ENCODE measurements around the gene PDE11A. TPM values are rescaled to one million over a fixed set of nuclear protein-coding genes. Genes with fewer than 3 reads are reported as not detected.

The PDE11A gene
- total RNA-seq, 1 donor from 2014 or later: not detected

GRCh38 chr2:177638507-177638906 is 434.1 kb downstream of the PDE11A start:
- intact Hi-C loops (cut with micrococcal nuclease): no loop called here

GRCh38 chr2:177636672-177637071 is 435.9 kb downstream of the PDE11A start:
- intact Hi-C loops (cut with micrococcal nuclease): no loop called here

GRCh38 chr2:177635696-177636095 is 436.9 kb downstream of the PDE11A start:
- intact Hi-C loops (cut with micrococcal nuclease): no loop called here

DNA sequence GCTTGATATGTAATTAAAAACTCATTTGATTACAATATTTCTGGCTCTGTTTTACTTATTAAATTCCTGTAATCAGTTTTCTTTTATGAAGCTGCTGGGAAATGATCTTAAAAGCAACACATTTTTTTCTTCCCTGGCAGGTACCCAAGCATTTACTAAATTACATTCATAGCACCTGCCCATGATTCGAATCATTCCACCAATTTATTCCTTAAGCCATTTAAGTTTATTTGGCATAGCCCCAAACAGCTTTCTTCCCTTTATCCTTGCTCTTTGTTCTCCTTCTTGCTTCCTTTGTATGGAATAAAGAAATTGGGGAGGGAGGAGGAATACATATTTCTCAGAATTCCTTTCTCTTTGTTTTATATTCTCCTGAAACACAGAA is 438.7 kb downstream of the PDE11A start:
- intact Hi-C loops (cut with micrococcal nuclease): no loop called here

DNA sequence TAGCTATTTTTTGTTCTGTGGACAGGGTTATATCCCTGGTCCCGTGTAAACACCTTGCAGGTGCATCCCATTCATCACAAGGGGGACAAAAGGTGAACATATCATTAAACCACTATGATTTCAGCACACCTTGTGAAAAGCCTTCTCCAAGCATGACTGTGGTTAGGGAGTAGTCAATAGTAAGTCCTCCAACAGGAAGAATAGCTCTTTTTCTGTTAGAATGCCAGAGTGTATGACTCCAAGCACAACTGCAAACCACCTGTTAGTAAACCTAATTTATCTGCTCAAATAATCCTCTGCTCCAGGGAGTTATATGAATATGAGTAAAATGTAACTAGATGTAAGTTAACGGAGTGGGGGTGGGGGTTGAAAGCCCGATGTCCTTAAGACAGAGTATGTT is 439.5 kb downstream of the PDE11A start:
- intact Hi-C loops (cut with micrococcal nuclease): no loop called here

GRCh38 chr2:177631680-177632079 is 440.9 kb downstream of the PDE11A start:
- intact Hi-C loops (cut with micrococcal nuclease): no loop called here

GRCh38 chr2:177629357-177630024 is 443.1 kb downstream of the PDE11A start:
- intact Hi-C loops (cut with micrococcal nuclease): no loop called here

DNA sequence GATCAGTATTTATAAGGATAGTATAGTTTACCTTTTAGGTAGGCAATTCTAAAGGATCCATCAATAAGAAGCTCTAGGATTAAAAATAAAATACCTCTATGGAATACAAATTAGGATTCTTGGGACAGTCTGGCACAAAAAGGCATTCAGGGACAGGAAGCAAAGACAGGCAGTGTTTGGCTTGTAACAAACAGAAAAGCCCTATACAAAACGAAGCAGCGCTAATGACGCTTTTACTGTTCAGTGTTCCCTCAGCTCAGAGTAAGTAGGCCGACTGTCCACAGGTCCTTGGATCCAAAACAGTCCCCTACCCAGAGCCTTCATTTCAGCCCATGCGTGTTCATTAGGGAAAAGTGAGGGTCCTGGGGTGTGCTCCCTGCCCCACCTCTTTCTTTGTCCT is 443.7 kb downstream of the PDE11A start:
- intact Hi-C loops (cut with micrococcal nuclease): no loop called here

DNA sequence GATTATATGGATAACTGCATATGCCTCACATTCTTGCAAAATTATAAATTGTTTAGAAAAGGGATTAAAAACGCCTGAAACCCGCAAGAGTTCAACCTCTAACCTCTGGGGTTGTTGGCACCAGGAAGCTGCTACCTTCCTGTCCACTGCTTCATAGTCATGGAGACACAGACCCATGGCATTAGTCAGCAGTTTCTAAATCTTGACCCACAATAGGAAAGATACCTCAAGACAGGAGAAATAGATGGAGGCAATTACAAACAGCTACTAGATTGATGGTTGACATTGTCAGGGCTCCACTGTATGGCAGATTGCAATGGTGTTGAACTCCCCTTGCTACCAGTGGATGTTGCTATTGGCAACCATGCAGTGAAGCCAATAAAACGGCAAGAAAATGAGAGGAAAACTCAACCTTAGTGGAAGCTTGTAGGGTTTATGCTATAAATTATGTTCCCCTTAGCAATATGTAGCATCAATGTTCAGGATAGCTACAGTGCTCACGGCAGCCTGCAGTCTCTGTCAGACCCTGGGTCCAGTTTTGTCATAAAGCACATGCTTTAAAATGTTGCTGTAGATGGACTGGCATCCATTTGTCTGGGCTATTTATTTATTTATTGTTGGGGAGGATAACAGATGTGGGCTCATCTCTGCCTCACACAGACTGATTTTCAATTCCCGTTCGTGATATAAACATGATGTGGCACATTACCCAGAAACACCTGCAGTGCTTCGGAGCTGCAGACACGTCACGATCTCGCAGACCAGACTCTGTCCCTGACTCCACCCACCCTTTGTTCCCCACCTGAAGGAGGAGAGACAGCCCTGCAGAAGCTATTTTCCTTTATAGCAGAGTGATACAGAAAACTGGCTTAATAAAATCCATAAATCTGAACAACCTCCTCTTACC is 446.6 kb downstream of the PDE11A start:
- intact Hi-C loops (cut with micrococcal nuclease): no loop called here

- intact Hi-C loops (cut with micrococcal nuclease): no loop called here
Measured at GRCh38 chr2:177622521-177622920, 450.1 kb downstream of the PDE11A start.

DNA sequence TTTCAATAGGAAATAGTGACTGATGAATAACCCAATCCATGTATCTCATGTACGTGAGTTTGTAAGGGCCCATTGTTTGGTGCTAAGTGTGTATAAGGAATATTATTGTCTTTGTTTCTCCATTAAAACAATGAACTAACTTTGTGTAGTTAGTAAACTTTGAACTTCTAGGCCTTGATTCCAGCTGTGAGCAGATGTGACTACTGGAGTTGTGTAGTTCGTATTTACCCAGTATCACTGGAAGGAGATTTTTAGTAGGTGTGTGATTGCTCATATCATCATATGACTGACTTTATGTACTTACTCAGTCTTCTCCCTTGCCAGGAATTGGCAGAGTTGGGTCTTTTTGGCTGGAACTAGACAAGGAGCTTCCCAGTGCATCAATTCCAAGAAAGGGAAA is 452.6 kb downstream of the PDE11A start:
- intact Hi-C loops (cut with micrococcal nuclease): loop anchor here (1.0 to 10.0 kb wide), 4 partner anchors 227 to 575 kb away; partner anchors contain the start of genes AGPS, NFE2L2 and OSBPL6

DNA sequence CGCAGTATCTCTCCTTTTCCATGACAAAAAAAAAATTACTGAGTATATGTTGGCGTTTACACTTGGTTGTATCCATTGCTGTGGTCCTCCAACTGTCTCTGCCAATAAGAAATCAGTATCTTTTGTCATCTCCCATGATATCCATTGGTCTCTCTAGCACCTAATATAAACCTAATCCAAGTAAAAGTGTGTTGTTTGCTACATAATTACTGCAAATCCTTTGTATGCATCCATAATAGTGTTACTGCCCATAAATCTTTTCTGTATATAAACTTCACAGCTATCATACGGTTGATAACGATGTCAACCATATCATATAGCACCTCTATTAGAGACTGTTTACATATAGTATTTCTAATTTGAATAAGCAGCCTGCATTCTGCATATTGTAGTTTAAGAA is 453.1 kb downstream of the PDE11A start:
- intact Hi-C loops (cut with micrococcal nuclease): loop anchor here (1.0 to 10.0 kb wide), 4 partner anchors 227 to 575 kb away; partner anchors contain the start of genes AGPS, NFE2L2 and OSBPL6

DNA sequence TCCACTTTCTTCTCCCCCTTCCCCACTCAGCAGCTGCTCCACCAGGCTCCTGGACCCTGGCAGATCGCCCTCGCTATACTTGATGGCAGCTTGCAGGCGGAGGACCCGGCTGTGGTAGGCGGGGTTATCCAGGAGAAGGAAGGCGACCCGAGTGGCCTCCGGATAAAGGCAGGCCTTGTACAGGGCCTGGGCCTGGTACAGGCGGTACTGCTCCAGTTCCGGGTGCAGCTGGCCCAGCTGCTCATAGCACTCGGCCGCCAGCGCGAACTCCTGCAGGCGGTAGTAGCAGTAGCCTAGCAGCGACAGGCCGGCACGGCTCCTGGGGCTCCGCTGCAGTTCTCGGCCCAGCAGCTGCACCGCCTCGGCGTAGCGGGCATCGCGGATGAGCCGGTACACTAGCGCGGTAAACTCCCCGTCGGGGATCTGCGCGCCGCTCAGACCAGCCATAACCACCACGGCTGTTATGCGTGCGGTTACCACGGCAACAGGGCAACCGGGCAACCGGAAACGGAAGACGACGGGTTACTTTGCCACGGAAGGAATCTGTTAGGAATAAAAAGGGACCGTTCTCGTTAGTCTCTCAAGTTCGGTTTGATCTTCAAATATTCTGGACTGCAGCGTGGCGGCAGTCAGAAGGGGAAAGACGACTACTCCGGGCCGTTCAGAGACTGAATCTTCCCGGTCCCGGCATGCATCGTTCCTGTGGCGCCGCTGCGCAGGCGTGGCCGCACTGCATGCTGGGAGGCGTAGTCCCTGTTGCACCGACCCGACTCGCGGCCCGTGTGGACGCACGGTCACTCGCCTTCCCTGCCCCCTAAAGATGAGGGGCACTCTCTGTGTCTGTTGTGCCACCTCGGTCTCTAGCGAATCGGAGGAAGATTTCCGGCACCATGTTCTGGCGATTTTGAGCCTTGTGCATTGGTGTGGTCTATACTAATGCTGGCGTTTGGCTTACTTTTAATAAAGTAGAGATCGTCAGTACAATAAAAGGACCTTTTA is 454.0 kb downstream of the PDE11A start:
- intact Hi-C loops (cut with micrococcal nuclease): loop anchor here (1.0 to 10.0 kb wide), 5 partner anchors 66 to 576 kb away; partner anchors contain the start of genes AGPS, NFE2L2 and OSBPL6

DNA sequence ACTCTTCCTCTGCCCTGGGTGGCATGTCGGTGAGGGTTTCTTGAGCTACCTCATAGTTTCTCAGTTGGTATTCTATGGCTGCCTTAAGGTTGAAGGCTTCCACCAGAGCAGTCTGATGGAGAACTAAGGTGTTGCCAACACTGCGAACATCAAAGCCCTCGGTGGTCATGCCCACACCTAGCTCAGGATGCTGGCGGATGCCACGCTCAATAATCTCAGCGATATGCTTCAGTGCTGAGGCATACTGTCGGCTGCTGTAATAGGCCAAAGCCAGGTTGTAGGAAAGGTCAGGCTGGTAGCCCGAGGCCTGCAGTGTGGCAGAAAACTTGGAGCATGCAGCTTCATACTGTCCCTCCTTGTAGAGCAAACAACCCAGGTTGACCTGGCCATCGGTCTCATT is 454.7 kb downstream of the PDE11A start:
- intact Hi-C loops (cut with micrococcal nuclease): loop anchor here (1.0 to 10.0 kb wide), 4 partner anchors 66 to 577 kb away; partner anchors contain the start of genes AGPS and OSBPL6

DNA sequence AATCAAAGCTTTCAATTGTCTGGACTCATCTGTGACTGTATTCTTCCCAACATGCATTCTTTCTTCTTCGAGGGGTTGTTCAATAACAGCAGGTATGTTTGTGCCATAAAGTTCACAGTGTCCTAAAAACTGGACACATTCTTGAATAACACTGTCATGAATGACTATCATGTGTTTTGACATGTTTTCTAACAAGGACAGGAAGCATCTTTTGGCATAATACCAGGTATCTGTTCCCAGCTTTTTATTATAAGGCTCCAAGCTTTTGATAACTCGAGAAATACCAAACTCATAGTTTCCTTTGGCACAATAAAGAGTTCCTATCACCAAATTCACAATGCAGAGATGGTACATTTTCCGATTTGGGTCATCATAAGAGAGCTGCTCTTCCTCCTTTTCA is 455.8 kb downstream of the PDE11A start:
- intact Hi-C loops (cut with micrococcal nuclease): loop anchor here (5.0 to 10.0 kb wide), 2 partner anchors 449 to 578 kb away; partner anchors contain the start of gene OSBPL6

DNA sequence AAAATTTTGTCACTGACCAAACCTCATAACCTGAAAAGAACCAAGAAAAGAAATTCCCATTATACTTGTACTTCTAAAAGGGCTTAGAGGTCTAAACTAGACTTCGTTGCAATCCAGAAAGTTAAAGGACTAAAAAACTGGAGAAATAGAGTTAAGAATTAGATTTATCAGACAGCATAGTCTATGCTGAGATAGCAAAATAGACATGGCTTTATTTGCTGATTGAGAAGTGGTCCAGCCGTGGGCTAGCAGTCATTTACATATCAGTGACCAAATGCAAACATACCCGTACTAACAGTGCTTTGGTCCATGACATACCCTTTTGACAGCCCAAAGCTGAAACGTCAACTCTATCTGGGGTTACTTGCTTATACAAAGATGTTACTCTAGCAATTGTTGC is 456.5 kb downstream of the PDE11A start:
- intact Hi-C loops (cut with micrococcal nuclease): loop anchor here (5.0 to 10.0 kb wide), 2 partner anchors 449 to 579 kb away; partner anchors contain the start of gene OSBPL6

GRCh38 chr2:177612659-177613058 is 459.9 kb downstream of the PDE11A start:
- intact Hi-C loops (cut with micrococcal nuclease): loop anchor here (10.0 kb wide), 1 partner anchor 582 kb away; the partner anchor contains the start of gene OSBPL6

GRCh38 chr2:177611310-177611886 is 461.2 kb downstream of the PDE11A start:
- intact Hi-C loops (cut with micrococcal nuclease): loop anchor here (10.0 kb wide), 1 partner anchor 583 kb away; the partner anchor contains the start of gene OSBPL6

- intact Hi-C loops (cut with micrococcal nuclease): loop anchor here (10.0 kb wide), 1 partner anchor 584 kb away; the partner anchor contains the start of gene OSBPL6
Measured at GRCh38 chr2:177610813-177611212, 461.8 kb downstream of the PDE11A start.

- intact Hi-C loops (cut with micrococcal nuclease): loop anchor here (5.0 kb wide), 1 partner anchor 444 kb away; no protein-coding TSS in a partner anchor
Measured at GRCh38 chr2:177606636-177607035, 465.9 kb downstream of the PDE11A start.
